ENCODE measurements around the gene RBM15B. TPM values are rescaled to one million over a fixed set of nuclear protein-coding genes. Genes with fewer than 3 reads are reported as not detected.

Gene RBM15B
- total and polyA plus RNA-seq, 2 donors (not counting 1 experiment from before 2014, with no cell fraction given), result 10.8 to 29.5 TPM

- H3K9me3 Mint-ChIP-seq (ENCODE audit: insufficient read depth), result no peaks in the 10 kb centered on the region
- Histone ChIP-seq H3K79me2 (ENCODE audit: control insufficient read depth, insufficient read depth, low read length) (peaks cover 47% of the 10 kb centered on the region), H3K36me3 (replicated peaks in 1 of 2; ENCODE audit: control extremely low read depth in 1 of 2, control insufficient read depth in 1 of 2, extremely low read depth in 1 of 2, insufficient read depth in 2 of 2, low read length in 1 of 2) (peaks cover 0 to 21% of the 10 kb centered on the region in 2 experiments), H3K9ac (ENCODE audit: low read length) (peak overlapping the region; percentile 89), H3K4me1 (ENCODE audit: control insufficient read depth in 2 of 2, insufficient read depth in 2 of 2, low read length in 2 of 2) (peaks cover 30 to 42% of the 10 kb centered on the region in 2 donors), H3K4me3 (ENCODE audit: control extremely low read depth in 1 of 5, extremely low read depth in 1 of 5, insufficient read depth in 1 of 5, low read depth in 2 of 5, low read length in 4 of 5) (peak overlapping the region in 3 of 5 experiments; percentile 56 to 91 (median 76)), H3K4me2 (replicated peaks; ENCODE audit: low read depth, low read length, poor library complexity, severe bottlenecking) (peak overlapping the region; percentile 87), H2AFZ (ENCODE audit: insufficient read depth, low read depth, low read length, poor library complexity, severe bottlenecking) (no peak overlapping the region), H3K9me3 (ENCODE audit: control extremely low read depth in 1 of 3, control insufficient read depth in 2 of 3, insufficient read depth in 1 of 3, low read length in 2 of 3) (no peaks in the 10 kb centered on the region), H3K27me3 (replicated peaks in 1 of 4; ENCODE audit: control extremely low read depth in 1 of 4, control insufficient read depth in 3 of 4, insufficient read depth in 4 of 4, low read length in 3 of 4) (no peaks in the 10 kb centered on the region), H4K20me1 (ENCODE audit: control insufficient read depth, insufficient read depth, low read length, poor library complexity, severe bottlenecking) (peaks cover 7% of the 10 kb centered on the region), H3K27ac (ENCODE audit: low read length in 2 of 2) (peak overlapping the region in 1 of 2 donors; percentile 95)
- intact Hi-C loops (cut with micrococcal nuclease), result loop anchor here (5.0 to 10.0 kb wide), 2 partner anchors 556 to 1092 kb away; partner anchors contain the start of genes HYAL3, IFRD2, NAA80 and PARP3
- WGBS (ENCODE audit: insufficient coverage), result 86% methylated on average over 3 of the region's 8 CpGs
- H3K27me3 Mint-ChIP-seq, result no peaks in the 10 kb centered on the region
- ChIA-PET POLR2A (interaction anchor here (0.5 to 0.7 kb wide), 2 partner anchors 1021 to 1684 kb away, joined by 6 to 8 read pairs; no protein-coding TSS in a partner anchor), CTCF (interaction anchor here (0.6 to 8.6 kb wide), 7 partner anchors 14 to 819 kb away, joined by 3 to 67 read pairs (median 4); partner anchors contain the start of genes C3orf18, CISH, DCAF1 and MAPKAPK3)
- H3K4me1 Mint-ChIP-seq, result peaks cover 51% of the 10 kb centered on the region
- ATAC-seq (ENCODE audit: low read depth) (no peak), DNase-seq (no peak)
- no peak for TF ChIP-seq EZH2 (IDR thresholded peaks at IDR 0.05; ENCODE audit: borderline replicate concordance, insufficient read depth, low read depth, low read length, poor library complexity, severe bottlenecking)
- TF ChIP-seq, protein P1, sequence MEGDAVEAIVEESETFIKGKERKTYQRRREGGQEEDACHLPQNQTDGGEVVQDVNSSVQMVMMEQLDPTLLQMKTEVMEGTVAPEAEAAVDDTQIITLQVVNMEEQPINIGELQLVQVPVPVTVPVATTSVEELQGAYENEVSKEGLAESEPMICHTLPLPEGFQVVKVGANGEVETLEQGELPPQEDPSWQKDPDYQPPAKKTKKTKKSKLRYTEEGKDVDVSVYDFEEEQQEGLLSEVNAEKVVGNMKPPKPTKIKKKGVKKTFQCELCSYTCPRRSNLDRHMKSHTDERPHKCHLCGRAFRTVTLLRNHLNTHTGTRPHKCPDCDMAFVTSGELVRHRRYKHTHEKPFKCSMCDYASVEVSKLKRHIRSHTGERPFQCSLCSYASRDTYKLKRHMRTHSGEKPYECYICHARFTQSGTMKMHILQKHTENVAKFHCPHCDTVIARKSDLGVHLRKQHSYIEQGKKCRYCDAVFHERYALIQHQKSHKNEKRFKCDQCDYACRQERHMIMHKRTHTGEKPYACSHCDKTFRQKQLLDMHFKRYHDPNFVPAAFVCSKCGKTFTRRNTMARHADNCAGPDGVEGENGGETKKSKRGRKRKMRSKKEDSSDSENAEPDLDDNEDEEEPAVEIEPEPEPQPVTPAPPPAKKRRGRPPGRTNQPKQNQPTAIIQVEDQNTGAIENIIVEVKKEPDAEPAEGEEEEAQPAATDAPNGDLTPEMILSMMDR (IDR thresholded peaks at IDR 0.05), result no peak
- H3K27ac Mint-ChIP-seq, result peak overlapping the region; percentile 99
- peak overlapping the region; percentile 99 for H3K4me3 Mint-ChIP-seq
Observed at GRCh38 chr3:51386159-51386851, 4.8 kb upstream of the RBM15B start.

GRCh38 chr3:51386852-51387229, 4.2 kb upstream of the RBM15B start:
- peaks cover 47% of the 10 kb centered on the region for H3K79me2 ChIP-seq (ENCODE audit: control insufficient read depth, insufficient read depth, low read length)

More at GRCh38 chr3:51386852-51387229, 4.2 kb upstream of the RBM15B start:
- H3K36me3 ChIP-seq (replicated peaks in 1 of 2; ENCODE audit: control extremely low read depth in 1 of 2, control insufficient read depth in 1 of 2, extremely low read depth in 1 of 2, insufficient read depth in 2 of 2, low read length in 1 of 2), result peaks cover 0 to 21% of the 10 kb centered on the region in 2 experiments
- WGBS (ENCODE audit: insufficient coverage), result 100% methylated on average over 4 of the region's 5 CpGs
- no peak for ATAC-seq (ENCODE audit: low read depth)
- H3K4me1 ChIP-seq (ENCODE audit: control insufficient read depth in 2 of 2, insufficient read depth in 2 of 2, low read length in 2 of 2), result peaks cover 31 to 42% of the 10 kb centered on the region in 2 donors
- ChIA-PET POLR2A (no interaction called here), CTCF (interaction anchor here (1.0 to 8.6 kb wide), 3 partner anchors 114 to 773 kb away, joined by 4 to 67 read pairs (median 42); partner anchors contain the start of genes CISH, DCAF1 and MAPKAPK3)
- TF ChIP-seq, protein P1 (IDR thresholded peaks at IDR 0.05), result no peak
- TF ChIP-seq EZH2 (IDR thresholded peaks at IDR 0.05; ENCODE audit: borderline replicate concordance, insufficient read depth, low read depth, low read length, poor library complexity, severe bottlenecking), result no peak
- no peak overlapping the region for H3K4me3 ChIP-seq (ENCODE audit: control extremely low read depth in 1 of 5, extremely low read depth in 1 of 5, insufficient read depth in 1 of 5, low read depth in 2 of 5, low read length in 4 of 5)
- peak overlapping the region in 1 of 2 donors; percentile 95 for H3K27ac ChIP-seq (ENCODE audit: low read length in 2 of 2)
- H2AFZ ChIP-seq (ENCODE audit: insufficient read depth, low read depth, low read length, poor library complexity, severe bottlenecking), result no peak overlapping the region
- no peaks in the 10 kb centered on the region for H3K9me3 Mint-ChIP-seq (ENCODE audit: insufficient read depth)
- H3K27ac Mint-ChIP-seq, result peak overlapping the region; percentile 99
- H3K4me2 ChIP-seq (replicated peaks; ENCODE audit: low read depth, low read length, poor library complexity, severe bottlenecking), result peak overlapping the region; percentile 87
- H3K9ac ChIP-seq (ENCODE audit: low read length), result no peak overlapping the region
- H3K4me1 Mint-ChIP-seq, result peaks cover 53% of the 10 kb centered on the region
- no peaks in the 10 kb centered on the region for H3K9me3 ChIP-seq (ENCODE audit: control extremely low read depth in 1 of 3, control insufficient read depth in 2 of 3, insufficient read depth in 1 of 3, low read length in 2 of 3)
- H3K4me3 Mint-ChIP-seq, result peak overlapping the region; percentile 99
- no peaks in the 10 kb centered on the region for H3K27me3 ChIP-seq (replicated peaks in 1 of 4; ENCODE audit: control extremely low read depth in 1 of 4, control insufficient read depth in 3 of 4, insufficient read depth in 4 of 4, low read length in 3 of 4)
- peaks cover 7% of the 10 kb centered on the region for H4K20me1 ChIP-seq (ENCODE audit: control insufficient read depth, insufficient read depth, low read length, poor library complexity, severe bottlenecking)
- no peaks in the 10 kb centered on the region for H3K27me3 Mint-ChIP-seq
- no peak for DNase-seq
- intact Hi-C loops (cut with micrococcal nuclease), result loop anchor here (5.0 to 10.0 kb wide), 2 partner anchors 555 to 1092 kb away; partner anchors contain the start of genes HYAL3, IFRD2, NAA80 and PARP3
